ENCODE data around the gene ANGPTL4. TPM values are rescaled to one million over a fixed set of nuclear protein-coding genes. Genes with fewer than 3 reads are reported as not detected.

The ANGPTL4 gene
- total RNA-seq, 4 donors from 2014 or later: 11.8 to 51.8 (median 34.7) TPM

GRCh38 chr19:8333767-8334457 is 30.0 kb upstream of the ANGPTL4 start:
- DNase-seq (ENCODE audit: low spot score in 2 of 2): no peak
- intact Hi-C loops (cut with DNase I; ENCODE audit: low total_unique reads): no loop called here
- 17 to 43% methylated on average over 27 to 42 of the region's 48 CpGs for WGBS, 2 donors
- no peak for TF ChIP-seq POLR2A (IDR thresholded peaks at IDR 0.05)
- TF ChIP-seq CTCF (IDR thresholded peaks at IDR 0.05): no peak
- H3K4me3 ChIP-seq (ENCODE audit: low read depth, poor library complexity, severe bottlenecking): no peak overlapping the region

- no peak for TF ChIP-seq POLR2A (IDR thresholded peaks at IDR 0.05)
- TF ChIP-seq CTCF (IDR thresholded peaks at IDR 0.05): no peak
- DNase-seq (ENCODE audit: low spot score in 2 of 2): no peak
- no peak overlapping the region for H3K4me3 ChIP-seq (ENCODE audit: low read depth, poor library complexity, severe bottlenecking)
- intact Hi-C loops (cut with DNase I; ENCODE audit: low total_unique reads): no loop called here
- WGBS, 2 donors: 8 to 19% methylated on average over 27 to 53 of the region's 117 CpGs
Measured at GRCh38 chr19:8334458-8335342, 29.3 kb upstream of the ANGPTL4 start.

- DNase-seq (ENCODE audit: low spot score in 2 of 2): no peak
Measured at GRCh38 chr19:8335343-8336071, 28.4 kb upstream of the ANGPTL4 start.

GRCh38 chr19:8336072-8336569 is 27.8 kb upstream of the ANGPTL4 start:
- intact Hi-C loops (cut with DNase I; ENCODE audit: low total_unique reads): no loop called here
- TF ChIP-seq POLR2A (IDR thresholded peaks at IDR 0.05) (no peak), CTCF (IDR thresholded peaks at IDR 0.05) (no peak)
- 26 to 31% methylated on average over 27 of the region's 27 CpGs for WGBS, 2 donors
- H3K4me3 ChIP-seq (ENCODE audit: low read depth, poor library complexity, severe bottlenecking): no peak overlapping the region
- DNase-seq (ENCODE audit: low spot score in 2 of 2): no peak

More at GRCh38 chr19:8335343-8336071, 28.4 kb upstream of the ANGPTL4 start:
- H3K4me3 ChIP-seq (ENCODE audit: low read depth, poor library complexity, severe bottlenecking): no peak overlapping the region
- WGBS, 2 donors: 9 to 13% methylated on average over 19 to 46 of the region's 79 CpGs
- TF ChIP-seq POLR2A (IDR thresholded peaks at IDR 0.05): no peak
- no peak for TF ChIP-seq CTCF (IDR thresholded peaks at IDR 0.05)
- intact Hi-C loops (cut with DNase I; ENCODE audit: low total_unique reads): no loop called here

GRCh38 chr19:8336660-8337059 is 27.3 kb upstream of the ANGPTL4 start:
- no peak for DNase-seq (ENCODE audit: low spot score in 2 of 2)
- 57 to 58% methylated on average over 8 of the region's 8 CpGs for WGBS, 2 donors
- TF ChIP-seq POLR2A (IDR thresholded peaks at IDR 0.05) (no peak), CTCF (IDR thresholded peaks at IDR 0.05) (no peak)
- intact Hi-C loops (cut with DNase I; ENCODE audit: low total_unique reads): no loop called here
- H3K4me3 ChIP-seq (ENCODE audit: low read depth, poor library complexity, severe bottlenecking): no peak overlapping the region

Data from lower leg skin (tissue), 4 donors.